Activated B cell treated with CpG ODN at 0.5 μM for 24 hours (primary cell): ENCODE results near the gene TPD52L2. TPM values are rescaled to one million over a fixed set of nuclear protein-coding genes. Genes with fewer than 3 reads are reported as not detected.
A peak's percentile ranks its signal among the peaks of the same experiment; 100 is the strongest.

ENCODE experiments used
- ATAC-seq: fragments of 200-7000 bp; cut with Tn5 transposase; one replicate; pipeline ENCODE4 v1.10.0; 2021; ENCODE audit warnings: low read depth, mild to moderate bottlenecking, moderate library complexity
- CTCF ChIA-PET: fragments of 350-600 bp; sonication (Branson Sonifier 250); formaldehyde crosslinking; loops from one replicate; lab custom pipeline; 2021; ENCODE audit warnings: antibody characterized with exemption; lab: Charles Lee
- POLR2A ChIA-PET: fragments of 350-600 bp; sonication (Branson Sonifier 250); formaldehyde crosslinking; loops from one replicate; lab custom pipeline; 2021; ENCODE audit warnings: antibody characterized with exemption; lab: Charles Lee
- DNase-seq: peaks from one replicate; pipeline ENCODE4 v3.0.0; 2022
- H3K27ac Mint-ChIP-seq: one replicate; pipeline ENCODE4 v1.8.0; 2020; ENCODE audit warnings: mixed read lengths
- H3K27me3 Mint-ChIP-seq: one replicate; pipeline ENCODE4 v1.8.0; 2021; ENCODE audit warnings: mixed read lengths
- H3K36me3 Mint-ChIP-seq: one replicate; pipeline ENCODE4 v1.8.0; 2021; ENCODE audit warnings: low read depth, mixed read lengths
- H3K4me1 Mint-ChIP-seq: one replicate; pipeline ENCODE4 v1.8.0; 2021; ENCODE audit warnings: mixed read lengths
- H3K4me3 Mint-ChIP-seq: one replicate; pipeline ENCODE4 v1.8.0; 2020; ENCODE audit warnings: mild to moderate bottlenecking, mixed read lengths
- H3K9me3 Mint-ChIP-seq: one replicate; pipeline ENCODE4 v1.8.0; 2020; ENCODE audit warnings: mixed read lengths
- intact Hi-C: fragments of 100-400 bp; cut with micrococcal nuclease; formaldehyde crosslinking; loops from one replicate; pipeline ENCODE4 v1.15.1; 2024
- total RNA-seq: library from RNA; stranded (reverse); gene quantifications from 2 replicates; pipeline ENCODE4 v1.2.3, GENCODE V29; 2022
- TF ChIP-seq, protein P1 (sequence below): fragments of 200-600 bp; IDR thresholded peaks from one replicate; pipeline ENCODE4 v1.8.0; 2022; ENCODE audit warnings: antibody characterized with exemption, mild to moderate bottlenecking

The TPD52L2 gene
- total RNA-seq, 1 donor from 2014 or later, result 38.8 TPM

DNA sequence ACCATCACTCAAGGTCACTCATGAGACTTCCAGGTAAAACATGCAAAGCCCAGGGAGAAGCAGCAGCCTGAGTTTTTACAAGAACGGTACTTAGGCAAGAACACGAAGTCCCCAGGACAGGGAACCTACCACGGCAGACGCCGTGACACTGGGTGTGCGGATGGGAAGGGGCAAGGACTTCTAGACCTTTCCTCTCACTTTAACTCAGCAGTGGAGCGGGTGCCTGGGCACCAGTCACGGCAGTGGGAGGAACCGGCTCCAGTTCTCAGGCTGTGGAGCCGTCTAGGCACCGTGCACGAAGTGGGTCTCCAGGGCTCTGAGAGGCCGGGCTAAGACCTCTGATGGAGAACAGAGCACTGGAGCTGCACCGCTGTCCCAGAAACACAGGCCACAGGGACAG is 36.5 kb upstream of the TPD52L2 start:
- TF ChIP-seq, protein P1, sequence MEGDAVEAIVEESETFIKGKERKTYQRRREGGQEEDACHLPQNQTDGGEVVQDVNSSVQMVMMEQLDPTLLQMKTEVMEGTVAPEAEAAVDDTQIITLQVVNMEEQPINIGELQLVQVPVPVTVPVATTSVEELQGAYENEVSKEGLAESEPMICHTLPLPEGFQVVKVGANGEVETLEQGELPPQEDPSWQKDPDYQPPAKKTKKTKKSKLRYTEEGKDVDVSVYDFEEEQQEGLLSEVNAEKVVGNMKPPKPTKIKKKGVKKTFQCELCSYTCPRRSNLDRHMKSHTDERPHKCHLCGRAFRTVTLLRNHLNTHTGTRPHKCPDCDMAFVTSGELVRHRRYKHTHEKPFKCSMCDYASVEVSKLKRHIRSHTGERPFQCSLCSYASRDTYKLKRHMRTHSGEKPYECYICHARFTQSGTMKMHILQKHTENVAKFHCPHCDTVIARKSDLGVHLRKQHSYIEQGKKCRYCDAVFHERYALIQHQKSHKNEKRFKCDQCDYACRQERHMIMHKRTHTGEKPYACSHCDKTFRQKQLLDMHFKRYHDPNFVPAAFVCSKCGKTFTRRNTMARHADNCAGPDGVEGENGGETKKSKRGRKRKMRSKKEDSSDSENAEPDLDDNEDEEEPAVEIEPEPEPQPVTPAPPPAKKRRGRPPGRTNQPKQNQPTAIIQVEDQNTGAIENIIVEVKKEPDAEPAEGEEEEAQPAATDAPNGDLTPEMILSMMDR, result no peak
- no peak overlapping the region for H3K27ac Mint-ChIP-seq
- H3K4me1 Mint-ChIP-seq, result peaks cover 12% of the 10 kb centered on the region
- peaks cover 3% of the 10 kb centered on the region for H3K36me3 Mint-ChIP-seq
- H3K9me3 Mint-ChIP-seq, result no peaks in the 10 kb centered on the region
- ATAC-seq (no peak), DNase-seq (no peak)
- ChIA-PET POLR2A (no interaction called here), CTCF (interaction anchor here (1.5 kb wide), 1 partner anchor 42 kb away, joined by 3 read pairs; no protein-coding TSS in a partner anchor)
- no peak overlapping the region for H3K4me3 Mint-ChIP-seq
- peaks cover 39% of the 10 kb centered on the region for H3K27me3 Mint-ChIP-seq
- intact Hi-C loops, result loop anchor here (2.0 kb wide), 2 partner anchors 36 to 66 kb away; partner anchors contain the start of genes DNAJC5 and TPD52L2

DNA sequence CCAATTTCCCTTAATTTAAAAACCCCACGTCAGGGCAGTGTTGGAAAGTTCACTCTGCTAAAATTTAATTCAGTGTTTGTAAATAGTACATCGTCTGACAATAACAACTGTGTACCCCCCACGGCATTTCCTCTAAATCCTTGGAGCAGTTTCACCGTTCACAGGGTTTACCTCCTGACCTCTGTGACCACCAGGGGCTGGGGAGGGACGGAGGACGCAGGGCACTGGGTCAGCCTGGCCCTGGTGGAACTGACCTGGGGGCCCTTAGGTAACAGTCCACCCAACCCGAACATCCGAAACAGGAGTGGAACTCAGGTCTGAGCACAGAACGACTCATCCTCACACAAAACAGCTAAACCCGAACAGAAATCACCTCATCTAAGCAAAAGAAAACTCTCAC is 36.1 kb upstream of the TPD52L2 start:
- H3K4me3 Mint-ChIP-seq, result no peak overlapping the region
- H3K27me3 Mint-ChIP-seq, result peaks cover 35% of the 10 kb centered on the region
- peaks cover 12% of the 10 kb centered on the region for H3K4me1 Mint-ChIP-seq
- H3K27ac Mint-ChIP-seq, result no peak overlapping the region
- CTCF ChIA-PET, result interaction anchor here (1.5 kb wide), 1 partner anchor 42 kb away, joined by 3 read pairs; no protein-coding TSS in a partner anchor
- POLR2A ChIA-PET, result no interaction called here
- ATAC-seq, result no peak
- TF ChIP-seq, protein P1, result no peak
- peaks cover 3% of the 10 kb centered on the region for H3K36me3 Mint-ChIP-seq
- intact Hi-C loops, result loop anchor here (2.0 kb wide), 2 partner anchors 36 to 66 kb away; partner anchors contain the start of genes DNAJC5 and TPD52L2
- DNase-seq, result no peak
- no peaks in the 10 kb centered on the region for H3K9me3 Mint-ChIP-seq

DNA sequence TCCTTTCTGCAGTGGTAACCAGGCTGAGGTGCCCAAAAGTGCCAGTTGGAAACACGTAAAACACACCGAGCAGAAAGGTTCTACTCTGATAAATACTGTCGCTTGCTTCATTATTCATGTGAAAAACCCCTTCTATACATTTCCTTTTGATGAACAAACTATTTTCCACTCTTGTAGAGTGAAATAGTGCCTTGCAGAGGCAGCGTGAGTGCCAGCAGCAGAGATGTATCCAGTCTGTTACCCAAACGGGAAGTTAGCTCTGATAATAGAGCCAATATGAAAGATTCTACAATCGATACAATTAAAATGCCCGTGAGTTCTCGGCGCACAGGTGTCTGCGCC is 35.5 kb upstream of the TPD52L2 start:
- ChIA-PET CTCF (interaction anchor here (1.5 kb wide), 1 partner anchor 43 kb away, joined by 3 read pairs; no protein-coding TSS in a partner anchor), POLR2A (no interaction called here)
- H3K27me3 Mint-ChIP-seq, result peaks cover 35% of the 10 kb centered on the region
- ATAC-seq (peak; percentile 26), DNase-seq (no peak)
- H3K36me3 Mint-ChIP-seq, result peaks cover 3% of the 10 kb centered on the region
- intact Hi-C loops, result loop anchor here (2.0 kb wide), 2 partner anchors 35 to 65 kb away; partner anchors contain the start of genes DNAJC5 and TPD52L2
- H3K4me3 Mint-ChIP-seq, result peak overlapping the region; percentile 90
- H3K9me3 Mint-ChIP-seq, result no peaks in the 10 kb centered on the region
- peaks cover 12% of the 10 kb centered on the region for H3K4me1 Mint-ChIP-seq
- TF ChIP-seq, protein P1, result no peak
- H3K27ac Mint-ChIP-seq, result peak overlapping the region; percentile 64

DNA sequence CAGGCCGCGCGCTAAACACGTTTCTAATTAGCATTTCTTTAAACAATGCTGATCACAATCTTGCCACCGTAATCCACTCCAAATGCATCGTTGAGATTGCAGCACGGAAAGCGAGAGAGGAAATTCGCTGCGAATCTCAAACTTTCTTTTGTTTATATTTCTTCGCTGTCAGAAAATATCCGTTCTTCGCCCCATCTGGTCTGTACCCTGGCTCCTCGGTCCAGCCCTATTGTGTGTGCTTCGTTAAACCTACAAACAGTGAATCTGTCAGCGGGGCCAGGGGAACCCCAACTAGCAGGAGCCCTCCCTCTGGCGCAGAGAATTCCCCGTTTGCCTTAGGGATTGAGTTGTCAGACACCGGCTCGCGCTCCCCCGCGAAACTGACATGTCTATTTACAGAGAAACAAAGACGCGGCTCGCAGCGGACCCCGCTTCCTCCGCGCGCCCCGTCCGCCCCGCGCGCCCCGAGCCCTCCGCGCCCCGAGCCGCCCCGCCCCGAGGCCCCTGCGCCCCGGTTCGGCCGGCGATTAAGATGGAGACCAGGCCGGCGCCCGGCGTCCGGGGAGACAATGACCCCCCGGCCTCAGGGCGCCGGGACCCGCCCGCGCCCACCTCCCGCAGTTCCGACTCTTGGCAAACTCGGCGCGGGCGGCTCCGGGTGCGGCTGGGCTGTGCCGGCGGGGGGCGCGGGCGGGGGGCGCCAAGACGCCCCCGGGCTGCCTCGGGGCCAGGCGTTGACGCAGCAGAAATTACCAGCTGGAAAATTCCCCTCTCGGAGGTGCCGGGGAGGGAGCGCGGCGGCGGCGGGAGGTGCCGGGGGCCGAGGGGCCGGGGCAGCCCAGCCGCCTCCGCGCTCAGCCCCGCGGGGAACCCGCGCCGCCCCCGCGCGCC is 34.9 kb upstream of the TPD52L2 start:
- DNase-seq (no peak), ATAC-seq (peak; percentile 12)
- peak overlapping the region; percentile 64 for H3K27ac Mint-ChIP-seq
- H3K36me3 Mint-ChIP-seq, result peaks cover 3% of the 10 kb centered on the region
- no peaks in the 10 kb centered on the region for H3K9me3 Mint-ChIP-seq
- peaks cover 12% of the 10 kb centered on the region for H3K4me1 Mint-ChIP-seq
- CTCF ChIA-PET, result interaction anchor here (1.5 kb wide), 1 partner anchor 44 kb away, joined by 3 read pairs; no protein-coding TSS in a partner anchor
- intact Hi-C loops, result loop anchor here (2.0 kb wide), 2 partner anchors 35 to 65 kb away; partner anchors contain the start of genes DNAJC5 and TPD52L2
- peaks cover 35% of the 10 kb centered on the region for H3K27me3 Mint-ChIP-seq
- POLR2A ChIA-PET, result no interaction called here
- TF ChIP-seq, protein P1, result no peak
- H3K4me3 Mint-ChIP-seq, result peak overlapping the region; percentile 90
